GDM1 (cell line): ENCODE results near the gene AP2S1.
"Not testable (repeated sequence)": the region's sequence is repeated elsewhere in the genome, so short reads cannot be mapped to it uniquely, and the experiment has no call there.

ENCODE experiments used
- DNase-seq: peaks from one replicate; lab custom pipeline; 2025; lab: John Stamatoyannopoulos, UW

The AP2S1 gene

GRCh38 chr19:46841458-46842083 lies 9.1 kb downstream of the AP2S1 start:
- DNase-seq, result no peak

DNA sequence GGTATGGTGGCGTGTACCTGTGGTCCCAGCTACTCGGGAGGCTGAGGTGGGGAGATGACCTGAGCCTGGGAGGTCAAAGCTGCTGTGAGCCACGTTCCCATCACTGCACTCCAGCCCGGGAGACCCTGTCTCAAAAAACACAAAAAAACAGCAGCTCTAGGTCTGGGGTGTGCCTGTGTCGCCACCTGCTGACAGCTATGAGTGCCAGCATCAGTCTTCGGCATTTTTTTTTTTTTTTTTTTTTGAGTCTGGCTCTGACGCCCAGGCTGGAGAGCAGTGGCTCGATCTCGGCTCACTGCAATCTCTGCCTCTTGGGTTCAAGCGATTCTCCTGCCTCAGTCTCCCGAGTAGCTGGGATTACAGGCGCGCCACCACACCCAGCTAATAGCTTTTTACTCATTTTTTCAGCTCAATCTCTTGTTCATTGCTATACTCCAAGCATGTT lies 10.1 kb downstream of the AP2S1 start:
- peak; percentile 19 for DNase-seq

DNA sequence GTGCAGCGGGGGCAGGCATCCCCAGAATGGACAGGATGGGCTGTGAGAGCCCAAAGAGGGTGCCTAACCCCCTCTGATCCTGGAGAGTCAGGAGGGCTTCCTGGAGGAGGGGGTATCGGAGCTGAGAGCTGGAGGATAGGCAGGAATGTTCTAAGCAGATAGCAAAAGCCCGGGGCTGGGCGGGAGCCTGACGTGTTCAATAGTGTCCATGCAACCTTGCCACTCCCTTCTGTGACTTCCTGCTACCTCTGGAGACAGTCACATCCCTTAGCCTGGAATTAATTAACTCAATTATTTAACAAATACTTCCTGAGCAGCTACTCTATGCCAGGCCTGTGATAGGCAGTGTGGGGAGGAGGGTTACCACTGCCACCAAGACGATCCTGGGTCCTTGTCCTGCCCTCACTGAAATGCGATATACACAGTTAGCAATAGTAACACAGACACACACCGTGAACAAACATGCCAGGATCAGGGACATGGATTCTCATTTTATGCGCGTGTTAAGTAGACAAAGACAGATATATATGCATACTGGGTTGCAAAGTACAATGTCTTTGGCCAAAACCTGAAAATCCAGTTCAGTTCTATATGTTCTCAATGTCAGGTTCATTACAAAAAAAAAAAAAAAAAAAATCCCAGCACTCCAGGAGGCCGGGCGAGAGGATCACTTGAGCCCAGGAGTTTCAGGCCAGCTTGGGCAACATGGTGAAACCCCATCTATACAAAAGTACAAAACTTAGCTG lies 10.7 kb downstream of the AP2S1 start:
- no peak for DNase-seq

GRCh38 chr19:46838160-46838559 lies 12.5 kb downstream of the AP2S1 start:
- DNase-seq, result no peak

GRCh38 chr19:46834984-46835383 lies 15.7 kb downstream of the AP2S1 start:
- DNase-seq, result no peak

- no peak for DNase-seq
Observed at GRCh38 chr19:46834121-46834520, 16.5 kb downstream of the AP2S1 start.

DNA sequence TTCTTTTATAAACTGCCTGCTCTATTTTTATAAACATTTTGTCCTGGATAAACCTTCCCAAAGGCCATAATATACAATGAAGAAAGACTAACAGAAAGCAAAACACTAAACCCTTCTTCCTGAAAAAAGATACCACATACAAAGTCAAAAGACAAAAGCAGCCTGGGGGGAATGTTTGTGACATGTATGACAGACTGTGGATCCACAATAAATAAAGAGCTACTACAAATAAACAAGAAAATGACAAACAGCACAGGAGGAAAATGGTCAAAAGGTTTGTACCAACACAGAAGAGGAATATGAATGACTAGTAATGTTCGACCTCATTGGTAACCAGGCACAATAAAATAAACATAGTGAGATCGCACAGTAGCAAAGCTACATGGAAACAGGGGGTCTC lies 19.8 kb downstream of the AP2S1 start:
- no peak for DNase-seq

DNA sequence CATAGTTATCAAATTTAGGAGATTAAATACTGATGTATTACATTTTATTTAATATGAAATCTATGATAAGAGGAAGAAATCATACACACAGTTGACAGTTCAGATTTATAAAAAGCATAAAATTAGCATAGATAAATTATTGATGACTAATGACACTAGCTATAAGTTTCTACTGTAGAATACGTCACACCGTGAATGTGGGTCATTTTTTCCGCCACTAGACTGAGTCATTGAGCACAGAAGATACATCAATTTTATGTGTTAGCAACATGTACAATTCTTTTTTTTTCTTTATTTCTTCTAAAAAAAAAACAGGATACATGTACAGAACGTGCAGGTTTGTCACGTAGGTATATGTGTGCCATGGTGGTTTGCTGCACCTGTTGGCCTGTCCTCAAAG lies 22.2 kb downstream of the AP2S1 start:
- DNase-seq, result no peak

- DNase-seq, result no peak
Observed at GRCh38 chr19:46825731-46826055, 25.0 kb downstream of the AP2S1 start.

DNA sequence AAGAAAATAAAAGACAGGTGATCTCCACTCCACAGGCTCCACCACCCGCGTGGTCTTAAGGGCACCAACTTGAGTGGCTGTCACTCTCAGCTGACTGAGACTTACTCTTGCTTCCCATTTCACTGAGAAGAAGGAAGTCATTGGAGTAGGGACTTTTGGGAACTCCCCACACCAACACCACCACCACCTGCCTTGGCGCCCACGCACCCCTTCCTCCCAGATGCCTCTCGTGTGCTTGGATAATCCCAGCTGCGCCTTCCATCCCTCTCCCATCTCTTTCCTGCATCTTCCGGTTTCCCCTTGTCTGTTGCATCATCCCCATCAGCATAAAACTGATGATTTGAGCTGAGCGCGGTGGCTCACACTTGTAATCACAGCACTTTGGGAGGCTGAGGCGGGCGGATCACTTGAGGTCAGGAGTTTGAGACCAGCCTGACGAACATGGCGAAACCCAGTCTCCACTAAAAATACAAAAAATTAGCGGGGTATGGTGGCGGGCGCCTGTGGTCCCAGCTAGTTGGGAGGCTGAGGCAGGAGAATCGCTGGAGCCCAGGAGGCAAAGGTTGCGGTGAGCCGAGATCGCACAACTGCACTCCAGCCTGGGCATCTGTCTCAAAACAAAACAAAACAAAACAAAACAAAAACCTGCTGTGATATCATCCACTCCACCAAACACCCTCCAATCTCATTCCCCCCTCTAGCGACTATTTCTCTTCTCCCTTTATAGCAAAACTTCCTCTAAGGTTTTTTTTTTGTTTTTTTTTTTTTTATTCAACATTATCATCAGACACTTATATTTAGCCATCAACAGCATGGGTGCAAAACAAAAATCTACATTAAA lies 25.5 kb downstream of the AP2S1 start:
- DNase-seq, result no peak

DNA sequence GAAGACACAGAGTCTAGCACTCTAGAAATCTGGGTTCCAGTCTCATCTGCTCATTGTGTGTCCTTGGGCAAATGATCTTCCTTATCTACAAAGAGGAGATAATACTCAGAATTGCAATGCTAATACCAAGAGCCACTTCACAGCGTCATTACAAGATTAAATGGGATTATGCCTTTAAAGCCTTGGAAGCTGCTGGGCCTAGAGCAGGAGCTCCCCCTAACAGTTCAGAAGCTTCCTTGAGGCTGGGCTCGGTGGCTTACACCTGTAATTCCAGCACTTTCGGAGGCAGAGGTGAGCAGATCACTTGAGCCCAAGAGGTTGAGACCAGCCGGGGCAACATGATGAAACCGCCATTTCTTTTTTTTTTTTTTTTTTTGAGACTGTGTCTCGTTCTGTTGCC lies 27.6 kb downstream of the AP2S1 start:
- no peak for DNase-seq

- DNase-seq, result not testable (repeated sequence)
Observed at GRCh38 chr19:46822410-46822787, 28.2 kb downstream of the AP2S1 start.

- no peak for DNase-seq
Observed at GRCh38 chr19:46821512-46822409, 28.9 kb downstream of the AP2S1 start.

DNA sequence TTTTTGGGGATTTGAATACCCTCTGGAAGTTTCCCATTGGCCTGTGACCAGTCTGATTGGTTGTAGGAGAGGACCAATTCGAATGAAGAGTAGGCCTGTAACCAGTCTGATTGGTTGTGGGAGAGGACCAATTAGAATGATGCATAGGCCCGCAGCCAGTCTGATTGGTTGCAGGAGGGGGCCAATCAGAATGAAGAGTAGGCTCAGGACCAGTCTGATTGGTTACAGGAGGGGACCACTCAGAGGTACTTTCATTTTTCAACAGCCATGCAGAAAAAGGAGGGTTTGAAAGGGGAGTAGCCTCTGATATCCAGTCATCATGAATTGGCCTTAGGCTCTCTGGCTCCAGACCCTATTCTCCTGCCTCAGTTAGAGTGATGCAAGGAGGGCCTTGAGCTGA lies 31.8 kb downstream of the AP2S1 start:
- DNase-seq, result peak; percentile 37

- no peak for DNase-seq
Observed at GRCh38 chr19:46815833-46816627, 34.6 kb downstream of the AP2S1 start.

DNA sequence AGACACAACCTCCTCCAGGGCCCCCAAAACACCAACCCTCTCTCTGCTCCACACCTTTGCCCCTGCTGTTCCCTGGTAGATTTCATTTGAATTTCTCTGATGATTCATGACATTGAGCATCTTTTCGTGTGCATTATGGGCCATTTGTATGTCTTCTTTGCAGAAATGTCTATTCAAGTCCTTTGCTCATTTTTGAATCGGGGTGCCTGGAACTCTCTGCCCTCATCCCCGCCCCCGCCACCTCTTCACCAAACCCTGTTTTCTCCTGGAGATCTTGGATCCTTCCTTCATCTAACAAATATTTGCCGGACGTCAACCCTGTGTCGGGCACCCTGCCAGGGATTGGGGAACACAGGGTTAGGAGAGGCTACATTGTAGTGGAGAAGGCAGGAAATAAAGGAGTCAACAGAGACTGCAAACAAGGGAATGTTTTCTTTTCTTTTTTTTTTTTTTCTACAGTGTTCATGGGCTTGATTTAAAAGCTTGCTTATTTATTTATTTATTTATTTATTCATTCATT lies 36.7 kb downstream of the AP2S1 start:
- DNase-seq, result no peak

GRCh38 chr19:46812977-46813838 lies 37.4 kb downstream of the AP2S1 start:
- no peak for DNase-seq

DNA sequence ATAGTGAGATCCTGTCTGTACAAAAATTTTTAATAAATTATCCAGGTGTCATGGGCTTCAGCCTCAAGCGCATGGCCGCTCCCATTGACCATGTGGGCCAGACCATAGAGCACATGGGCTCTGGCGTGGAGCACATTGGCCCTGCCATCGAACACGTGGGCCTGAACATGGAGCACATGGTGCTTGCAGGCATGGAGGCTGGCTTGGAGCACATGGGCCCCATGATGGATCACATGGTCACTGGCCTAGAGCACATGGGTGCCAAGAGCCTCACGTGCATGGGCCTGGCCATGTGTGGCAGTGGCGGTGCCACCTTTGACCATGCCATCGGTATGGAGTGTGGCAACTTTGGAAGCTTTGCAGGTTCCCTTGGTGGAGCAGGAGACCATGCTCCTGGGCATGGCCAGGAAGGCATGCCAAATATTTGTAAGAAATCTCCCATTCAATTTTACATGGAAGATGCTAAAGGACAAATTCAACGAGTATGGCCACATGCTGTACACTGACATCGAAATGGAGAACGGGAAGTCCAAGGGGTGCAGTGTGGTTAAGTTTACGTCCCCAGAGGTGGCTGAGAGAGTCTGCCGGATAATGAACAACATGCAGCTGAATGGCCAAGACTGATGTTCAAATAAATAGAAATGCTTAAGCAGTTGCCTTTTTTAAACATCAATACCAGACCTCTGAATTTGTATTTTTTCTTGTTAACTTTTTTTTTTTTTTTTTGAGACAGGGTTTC lies 40.9 kb downstream of the AP2S1 start:
- DNase-seq, result no peak

GRCh38 chr19:46806656-46807055 lies 44.0 kb downstream of the AP2S1 start:
- DNase-seq, result no peak
